Astrocyte (in vitro differentiated cells and primary cell): ENCODE data around the gene MELTF.

Source experiments
- CTCF ChIP-seq: IDR thresholded peaks from 2 replicates; pipeline ENCODE4 v1.5.1; 2011; ENCODE audit warnings: low read depth, mild to moderate bottlenecking, inconsistent platforms, low read length, moderate library complexity; ENCODE audit not compliant: insufficient read depth
- EZH2 ChIP-seq: IDR thresholded peaks from 2 replicates; pipeline ENCODE4 v1.6.1; 2012; ENCODE audit warnings: mild to moderate bottlenecking, low read length, inconsistent platforms; ENCODE audit not compliant: insufficient read depth

GRCh38 chr3:197023241-197023997, 6.2 kb downstream of the MELTF start:
- TF ChIP-seq EZH2 (no peak), CTCF (no peak)
